Midbrain (tissue), 1 donor: ENCODE results near the gene CFC1B.
"Not testable (repeated sequence)": the region's sequence is repeated elsewhere in the genome, so short reads cannot be mapped to it uniquely, and the experiment has no call there.

Experiments
- DNase-seq: peaks from one replicate; lab custom pipeline; 2025; lab: John Stamatoyannopoulos, UW

The CFC1B gene

GRCh38 chr2:130520992-130521391 is at the start of gene CFC1B:
TSS of gene CFC1B (plus strand) at chr2:130521222. CDS start at chr2:130521485, 263 bp downstream.
- not testable (repeated sequence) for DNase-seq

GRCh38 chr2:130491073-130491472 is 29.9 kb upstream of the CFC1B start:
- DNase-seq: not testable (repeated sequence)

- not testable (repeated sequence) for DNase-seq
These were observed 11.8 kb upstream of the CFC1B start, which contains the start of gene POTEI for GRCh38 chr2:130509228-130509627. TSS of gene POTEI (minus strand) at chr2:130509328. CDS start at chr2:130509235, 93 bp downstream.

- not testable (repeated sequence) for DNase-seq
These were observed 9.9 kb upstream of the CFC1B start for GRCh38 chr2:130510807-130511746.

- DNase-seq: not testable (repeated sequence)
These were observed 9.1 kb upstream of the CFC1B start for GRCh38 chr2:130511747-130512451.

- DNase-seq: not testable (repeated sequence)
These were observed 2.4 kb upstream of the CFC1B start for GRCh38 chr2:130518516-130519106.

GRCh38 chr2:130522390-130522789 is 1.4 kb downstream of the CFC1B start:
- DNase-seq: not testable (repeated sequence)

GRCh38 chr2:130527365-130527967 is 6.4 kb downstream of the CFC1B start:
- not testable (repeated sequence) for DNase-seq

- not testable (repeated sequence) for DNase-seq
These were observed 8.5 kb downstream of the CFC1B start for GRCh38 chr2:130529545-130529944.

- not testable (repeated sequence) for DNase-seq
These were observed 9.2 kb downstream of the CFC1B start for GRCh38 chr2:130530212-130530611.

GRCh38 chr2:130531225-130531624 is 10.2 kb downstream of the CFC1B start:
- not testable (repeated sequence) for DNase-seq

- DNase-seq: not testable (repeated sequence)
These were observed 10.7 kb downstream of the CFC1B start for GRCh38 chr2:130531672-130532071.

GRCh38 chr2:130536654-130537053 is 15.6 kb downstream of the CFC1B start:
- DNase-seq: not testable (repeated sequence)

GRCh38 chr2:130538271-130538670 is 17.2 kb downstream of the CFC1B start:
- not testable (repeated sequence) for DNase-seq

GRCh38 chr2:130542789-130543188 is 21.8 kb downstream of the CFC1B start:
- not testable (repeated sequence) for DNase-seq

- DNase-seq: not testable (repeated sequence)
These were observed 22.9 kb downstream of the CFC1B start for GRCh38 chr2:130543785-130544528.

GRCh38 chr2:130544978-130545377 is 24.0 kb downstream of the CFC1B start:
- not testable (repeated sequence) for DNase-seq

GRCh38 chr2:130548418-130548817 is 27.4 kb downstream of the CFC1B start:
- DNase-seq: not testable (repeated sequence)

- not testable (repeated sequence) for DNase-seq
These were observed 28.5 kb downstream of the CFC1B start for GRCh38 chr2:130549475-130549874.

- not testable (repeated sequence) for DNase-seq
These were observed 33.2 kb downstream of the CFC1B start for GRCh38 chr2:130554178-130554577.

- not testable (repeated sequence) for DNase-seq
These were observed 35.4 kb downstream of the CFC1B start for GRCh38 chr2:130556441-130556840.
